SH-SY5Y (cell line): ENCODE results near the gene BMPR1B.

Experiments
- GATA2 ChIP-seq: IDR thresholded peaks from 2 replicates; pipeline ENCODE4 v1.6.1; 2011; ENCODE audit warnings: mild to moderate bottlenecking, low read depth, low read length
- GATA3 ChIP-seq: IDR thresholded peaks from 2 replicates; pipeline ENCODE4 v1.6.1; 2011; ENCODE audit warnings: low read depth, mild to moderate bottlenecking, low read length, moderate library complexity

DNA sequence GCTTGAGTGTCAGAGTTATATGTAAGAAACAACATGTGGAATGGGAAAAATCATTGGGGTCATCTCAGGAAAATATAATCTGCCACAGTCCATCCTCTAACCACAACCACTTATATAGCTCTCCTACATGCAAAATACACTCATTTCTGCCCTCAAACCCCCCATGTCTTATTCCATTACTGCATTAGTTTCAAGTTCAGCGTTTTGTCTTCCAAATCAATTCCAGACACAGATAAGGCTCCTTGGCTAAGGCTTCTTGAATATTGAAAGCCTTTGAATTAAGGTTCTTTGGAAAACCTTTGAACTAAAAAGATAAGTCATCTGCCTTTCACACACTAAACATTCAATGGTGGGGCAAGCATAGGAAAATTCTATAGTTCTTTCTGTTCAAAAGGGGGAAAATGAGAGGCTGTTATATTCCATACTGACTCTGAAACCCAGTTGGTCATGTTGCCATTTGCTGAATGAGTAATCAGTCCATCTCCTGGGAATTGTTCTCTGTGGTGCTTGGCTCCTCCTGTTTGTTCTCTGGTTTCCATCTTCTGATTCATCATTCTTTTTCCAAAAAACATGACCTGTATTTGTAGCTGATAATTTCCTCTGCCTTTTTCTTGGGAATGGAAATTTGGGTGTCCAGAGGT, 218.7 kb downstream of the BMPR1B start:
- TF ChIP-seq GATA3 (no peak), GATA2 (no peak)
